GM18909 (cell line): Measurements from ENCODE around the gene SYTL1.
"Not testable (repeated sequence)": the region's sequence is repeated elsewhere in the genome, so short reads cannot be mapped to it uniquely, and the experiment has no call there.

Experiments
- ATAC-seq: cut with Tn5 transposase; IDR thresholded peaks from one replicate; pipeline ENCODE4 v1.9.1; 2021; ENCODE audit warnings: mild to moderate bottlenecking; ENCODE audit not compliant: unreplicated experiment, poor library complexity

Gene SYTL1

DNA sequence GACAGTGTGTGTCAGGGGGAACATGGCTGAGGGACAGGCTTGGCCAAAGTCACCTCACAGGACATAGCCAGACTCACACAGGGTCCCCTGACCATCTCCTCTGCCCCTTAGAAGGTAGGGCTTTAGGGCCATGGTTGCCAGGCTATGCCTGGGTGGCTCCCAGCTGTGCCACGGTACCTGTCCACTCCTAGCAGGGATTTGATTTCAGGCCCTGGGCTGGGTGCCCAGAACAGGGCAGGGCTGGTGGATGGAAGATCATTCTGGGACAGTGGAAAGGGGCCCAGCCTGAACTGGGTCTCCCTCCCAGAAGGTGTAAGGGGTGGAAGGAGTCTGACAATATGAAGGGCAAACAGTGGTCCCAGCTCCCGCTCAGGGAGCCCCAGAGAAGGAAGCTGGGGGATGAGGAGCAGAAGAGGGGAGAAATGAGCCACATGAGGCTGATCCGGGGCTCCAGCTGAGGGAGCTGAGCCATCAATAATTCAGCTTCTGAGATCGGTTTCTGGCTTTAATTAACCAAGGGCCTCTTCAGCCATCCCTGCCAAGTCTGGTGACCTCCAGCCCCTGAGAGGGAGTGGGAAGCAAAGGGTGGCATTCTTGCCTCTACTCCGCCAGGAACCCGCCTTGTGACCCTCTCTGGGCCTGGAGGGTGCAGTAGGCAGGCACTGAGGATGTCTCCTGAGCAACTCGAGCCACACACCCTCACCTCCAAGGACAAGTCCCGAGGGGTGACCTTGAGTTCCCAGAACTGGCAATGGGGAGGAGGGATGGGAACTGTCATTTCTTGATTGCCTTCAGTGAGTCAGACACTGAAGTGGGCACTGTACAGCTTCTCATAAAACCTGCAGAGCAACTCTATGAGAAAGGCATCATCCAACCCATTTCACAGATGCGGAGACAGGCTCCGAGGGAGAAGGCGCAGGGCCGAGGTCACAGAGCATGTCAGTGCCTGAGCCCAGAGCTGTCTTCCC lies 39.2 kb downstream of the SYTL1 start:
- ATAC-seq = no peak

DNA sequence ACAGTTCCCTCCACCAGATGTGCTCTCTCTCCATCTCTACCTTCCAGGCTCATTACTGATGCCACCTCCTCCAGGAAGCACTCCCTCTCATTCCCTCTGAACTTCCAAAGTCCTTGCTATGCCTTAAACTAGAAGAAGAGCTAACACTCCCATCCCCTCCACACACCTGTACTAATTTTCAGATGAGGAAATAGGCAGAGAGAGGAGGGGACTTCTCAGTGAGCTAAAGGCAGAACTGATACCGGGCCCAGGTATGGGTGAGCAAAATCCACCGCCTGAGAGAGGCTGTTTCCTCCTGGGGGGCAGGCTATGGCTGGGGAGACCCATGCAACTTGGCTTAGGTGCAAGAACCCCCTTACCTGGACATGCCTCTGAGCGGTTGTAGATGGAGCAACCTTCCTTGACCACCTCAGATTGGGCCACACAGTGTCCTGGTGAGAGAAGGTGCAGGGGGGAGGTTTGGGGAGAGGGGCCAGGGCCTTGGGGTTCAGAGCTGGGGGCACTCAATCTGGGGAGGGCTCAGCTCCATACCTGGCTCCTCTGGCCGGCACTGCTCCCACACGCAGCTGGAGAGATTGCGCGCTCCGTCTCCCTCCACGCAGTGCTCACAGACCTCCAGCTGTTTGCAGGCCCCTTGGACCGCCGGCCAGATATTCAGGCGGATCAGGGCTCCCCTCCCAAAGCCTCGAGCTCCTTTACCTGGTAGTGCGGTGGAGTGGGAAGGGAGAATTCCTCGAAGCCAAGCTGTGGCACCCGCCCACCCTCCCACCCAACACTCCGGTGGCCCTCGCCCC lies 40.3 kb downstream of the SYTL1 start:
- ATAC-seq = no peak

DNA sequence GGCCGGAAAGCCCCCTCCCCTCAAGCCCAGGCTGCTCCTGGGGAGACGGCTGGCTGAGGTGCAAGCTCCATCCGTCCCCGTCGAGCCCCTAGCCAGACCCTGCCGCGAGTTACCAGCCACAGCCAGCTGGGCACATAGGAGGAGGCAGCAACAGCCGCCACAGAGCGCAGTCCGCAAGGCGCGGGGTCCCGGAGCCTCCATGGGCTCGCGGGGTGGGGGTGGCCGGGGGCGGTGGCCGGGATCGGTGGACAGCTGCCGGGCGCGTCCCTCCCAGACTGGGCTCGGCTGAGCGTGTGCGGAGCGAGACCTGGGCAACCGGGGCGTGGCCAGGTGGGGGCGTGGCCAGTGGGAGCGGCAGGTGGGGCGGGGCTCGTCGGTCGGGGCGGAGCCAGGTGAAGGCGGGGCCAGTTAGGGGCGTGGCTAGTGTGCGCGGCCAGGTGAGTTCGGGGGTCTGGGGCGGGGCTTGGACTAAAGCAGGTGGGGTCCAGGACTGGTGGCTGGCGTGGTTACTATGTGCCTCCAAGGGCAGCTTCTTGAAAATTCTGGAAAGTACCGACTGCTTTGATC lies 41.3 kb downstream of the SYTL1 start, which contains the start of gene CD164L2:
TSS of gene CD164L2 (minus strand) at position 295 of the 567 bp plus-strand sequence. CDS start at position 201, 94 bp downstream.
- ATAC-seq = no peak

DNA sequence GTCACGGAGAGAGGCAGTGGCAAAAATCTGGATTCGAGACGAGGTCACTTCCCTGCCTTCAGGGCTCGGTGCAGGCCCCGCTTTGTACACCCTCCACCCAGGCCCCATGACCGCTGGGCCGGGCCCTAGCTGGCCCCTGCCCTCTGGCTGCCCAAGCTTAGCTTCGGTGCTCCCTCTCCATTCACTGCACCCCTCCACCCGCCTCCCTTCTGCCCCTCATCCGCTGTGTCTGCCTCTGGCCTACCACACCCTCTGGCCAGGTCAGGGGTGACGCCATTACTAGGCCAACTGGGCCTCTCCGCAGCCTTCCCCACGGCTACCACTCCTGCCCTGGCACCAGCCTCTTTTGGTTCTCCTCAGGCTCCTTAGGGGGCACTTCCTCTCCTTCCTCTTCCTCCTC lies 41.8 kb downstream of the SYTL1 start:
- no peak for ATAC-seq

DNA sequence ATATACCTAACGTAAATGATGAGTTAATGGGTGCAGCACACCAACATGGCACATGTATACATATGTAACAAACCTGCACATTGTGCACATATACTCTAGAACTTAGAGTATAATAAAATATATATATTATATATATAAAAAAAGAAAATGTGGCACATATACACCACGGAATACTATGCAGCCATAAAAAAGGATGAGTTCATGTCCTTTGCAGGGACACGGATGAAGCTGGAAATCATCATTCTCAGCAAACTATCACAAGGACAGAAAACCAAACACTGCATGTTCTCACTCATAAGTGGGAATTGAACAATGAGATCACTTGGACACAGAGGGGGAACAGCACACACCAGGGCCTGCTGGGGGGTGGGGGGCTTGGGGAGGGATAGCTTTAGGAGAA lies 43.0 kb downstream of the SYTL1 start:
- not testable (repeated sequence) for ATAC-seq

DNA sequence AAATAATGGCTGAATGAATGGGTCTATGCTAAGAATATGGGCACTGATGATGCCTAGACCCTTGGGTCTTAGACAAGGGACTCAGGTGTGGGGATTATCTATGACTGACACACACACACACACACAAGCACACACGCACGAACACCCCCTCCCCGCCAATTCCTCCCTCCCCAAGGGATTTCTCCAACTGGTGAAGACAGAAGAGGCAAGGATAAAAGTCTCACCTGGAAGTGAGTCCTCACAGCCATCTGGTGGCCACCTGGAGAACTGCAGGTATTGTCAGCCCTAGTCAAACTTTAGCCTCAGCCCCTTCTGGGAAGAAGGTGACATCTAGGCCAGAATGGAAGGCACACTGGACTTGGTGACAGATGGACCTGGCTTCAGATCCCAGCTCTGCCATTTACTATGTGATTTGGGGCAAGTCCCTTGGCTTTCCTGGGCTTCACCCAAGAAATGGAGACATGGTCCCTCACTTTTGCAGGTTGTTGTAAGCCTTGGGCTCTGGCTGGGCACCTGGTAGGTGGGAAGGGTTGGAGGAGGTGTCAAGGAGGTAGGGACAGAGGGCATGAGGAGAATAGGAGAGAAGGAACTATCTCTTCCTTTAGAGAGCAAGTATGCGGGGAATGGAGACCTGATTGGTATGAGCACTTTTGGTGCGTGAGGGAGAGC lies 46.6 kb downstream of the SYTL1 start:
- no peak for ATAC-seq

DNA sequence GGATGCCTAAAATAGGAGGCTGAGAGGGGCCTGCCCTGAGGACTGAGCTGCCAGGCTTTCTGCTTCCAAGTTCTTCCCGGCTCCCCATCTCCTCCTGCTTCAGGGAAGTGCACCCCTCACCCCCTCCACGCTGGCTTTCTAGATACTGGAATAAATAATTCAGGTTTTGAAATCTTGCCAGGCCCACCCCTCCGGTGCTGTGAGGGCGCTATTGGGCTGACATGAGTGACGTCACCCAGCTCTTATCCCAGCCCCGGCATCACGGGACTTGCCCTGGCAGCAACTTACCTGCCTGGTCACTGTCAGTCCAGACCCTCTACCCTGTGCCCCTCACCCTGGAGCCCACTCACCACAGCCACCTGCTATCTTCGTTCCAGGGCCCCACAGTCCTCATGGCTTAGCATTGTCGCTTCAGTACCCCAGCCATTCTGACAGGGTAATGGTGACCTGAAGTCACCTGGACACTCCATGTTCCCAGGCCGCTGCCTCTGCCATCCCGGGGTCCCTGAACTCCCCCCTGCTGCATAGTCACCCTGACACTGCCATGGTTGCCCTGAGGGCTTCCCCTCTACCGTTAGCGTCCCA lies 49.8 kb downstream of the SYTL1 start:
- ATAC-seq = no peak

DNA sequence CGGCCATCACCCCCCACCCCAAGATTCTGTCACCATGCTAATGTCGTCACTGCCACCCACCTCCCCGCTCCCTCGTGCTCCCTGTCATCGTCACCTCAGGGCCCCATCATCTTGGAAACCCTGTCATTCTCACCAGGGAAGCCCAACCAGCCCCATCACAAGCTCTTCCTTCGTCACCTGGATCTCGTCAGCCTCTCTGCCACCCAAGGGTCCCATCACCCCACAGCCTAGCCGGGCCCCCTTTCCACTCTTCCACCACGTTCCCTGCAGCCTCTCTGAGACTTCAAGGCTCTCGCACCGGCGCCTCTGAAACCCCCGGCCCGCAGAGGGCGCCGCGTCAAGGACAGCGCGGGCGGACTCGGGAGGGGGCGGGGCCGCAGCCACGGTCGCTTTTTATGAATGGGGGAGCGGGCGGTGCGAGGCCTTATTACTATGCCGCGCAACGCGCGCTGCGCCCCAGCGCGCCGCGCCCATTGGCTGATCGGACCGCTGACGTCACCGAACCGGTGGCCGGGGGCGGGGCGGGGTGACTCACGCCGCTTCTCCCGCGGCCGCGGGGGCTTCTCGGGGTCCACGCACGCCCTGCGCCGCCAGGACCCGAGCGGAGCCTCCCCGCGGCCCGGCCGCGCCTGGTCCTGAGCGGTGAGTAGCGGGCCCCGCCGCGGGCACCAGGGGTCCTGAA lies 50.4 kb downstream of the SYTL1 start, which contains the start of gene GPR3:
TSS of gene GPR3 (plus strand) at position 527 of the 682 bp plus-strand sequence. CDS start 1,177 bp downstream, outside the sequence.
- ATAC-seq = peak; percentile 76

DNA sequence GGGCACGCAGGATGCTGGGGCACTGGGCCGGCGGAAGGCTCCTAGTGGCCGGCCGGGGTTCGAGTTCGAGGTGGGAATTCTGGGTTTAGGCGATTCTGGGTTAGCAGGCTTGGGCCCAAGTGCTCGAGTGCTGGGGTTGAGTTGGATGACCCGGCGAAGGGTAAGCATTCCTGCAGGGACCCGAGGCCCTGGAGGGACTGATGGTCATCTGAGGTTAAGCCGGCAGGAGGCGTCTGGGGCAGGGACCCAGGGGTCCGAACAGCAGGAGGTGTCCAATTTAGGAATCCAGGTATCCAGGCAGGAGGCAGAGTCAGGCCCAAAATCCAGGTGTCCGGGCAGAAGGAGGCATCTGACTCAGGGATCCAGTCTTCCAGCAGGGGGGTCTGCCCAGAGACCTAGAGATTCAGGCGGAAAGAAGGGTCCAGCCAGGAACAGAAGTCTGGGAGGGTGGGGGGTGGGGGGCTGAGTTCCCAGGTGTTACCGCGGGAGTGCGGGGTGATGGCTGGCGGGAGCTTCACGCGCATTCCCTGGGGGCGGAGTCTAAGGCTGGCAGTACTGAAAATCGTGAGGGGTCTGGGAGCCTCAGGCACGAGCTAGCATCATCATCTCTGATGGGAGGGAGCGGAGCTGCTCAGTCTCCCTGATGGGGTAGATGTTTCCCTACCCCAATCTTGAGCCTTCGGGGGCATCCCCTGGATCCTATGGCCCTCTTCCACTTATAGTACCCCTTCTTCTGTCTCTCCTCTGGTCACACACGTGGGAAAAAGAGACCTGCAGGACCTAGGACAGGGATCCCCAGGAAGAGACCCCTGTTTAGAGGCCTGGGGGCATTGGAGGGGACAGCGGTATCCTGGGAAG lies 51.2 kb downstream of the SYTL1 start:
- no peak for ATAC-seq

DNA sequence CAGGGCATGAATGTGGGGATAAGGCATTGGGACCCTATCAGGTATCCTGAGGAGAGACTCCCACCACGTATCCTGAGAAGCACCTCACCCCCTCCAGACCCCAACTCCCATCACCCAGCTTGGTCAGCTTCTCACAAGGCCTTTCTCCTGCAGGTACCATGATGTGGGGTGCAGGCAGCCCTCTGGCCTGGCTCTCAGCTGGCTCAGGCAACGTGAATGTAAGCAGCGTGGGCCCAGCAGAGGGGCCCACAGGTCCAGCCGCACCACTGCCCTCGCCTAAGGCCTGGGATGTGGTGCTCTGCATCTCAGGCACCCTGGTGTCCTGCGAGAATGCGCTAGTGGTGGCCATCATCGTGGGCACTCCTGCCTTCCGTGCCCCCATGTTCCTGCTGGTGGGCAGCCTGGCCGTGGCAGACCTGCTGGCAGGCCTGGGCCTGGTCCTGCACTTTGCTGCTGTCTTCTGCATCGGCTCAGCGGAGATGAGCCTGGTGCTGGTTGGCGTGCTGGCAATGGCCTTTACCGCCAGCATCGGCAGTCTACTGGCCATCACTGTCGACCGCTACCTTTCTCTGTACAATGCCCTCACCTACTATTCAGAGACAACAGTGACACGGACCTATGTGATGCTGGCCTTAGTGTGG lies 51.9 kb downstream of the SYTL1 start:
- no peak for ATAC-seq

DNA sequence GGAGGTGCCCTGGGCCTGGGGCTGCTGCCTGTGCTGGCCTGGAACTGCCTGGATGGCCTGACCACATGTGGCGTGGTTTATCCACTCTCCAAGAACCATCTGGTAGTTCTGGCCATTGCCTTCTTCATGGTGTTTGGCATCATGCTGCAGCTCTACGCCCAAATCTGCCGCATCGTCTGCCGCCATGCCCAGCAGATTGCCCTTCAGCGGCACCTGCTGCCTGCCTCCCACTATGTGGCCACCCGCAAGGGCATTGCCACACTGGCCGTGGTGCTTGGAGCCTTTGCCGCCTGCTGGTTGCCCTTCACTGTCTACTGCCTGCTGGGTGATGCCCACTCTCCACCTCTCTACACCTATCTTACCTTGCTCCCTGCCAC lies 52.4 kb downstream of the SYTL1 start:
- ATAC-seq = no peak

DNA sequence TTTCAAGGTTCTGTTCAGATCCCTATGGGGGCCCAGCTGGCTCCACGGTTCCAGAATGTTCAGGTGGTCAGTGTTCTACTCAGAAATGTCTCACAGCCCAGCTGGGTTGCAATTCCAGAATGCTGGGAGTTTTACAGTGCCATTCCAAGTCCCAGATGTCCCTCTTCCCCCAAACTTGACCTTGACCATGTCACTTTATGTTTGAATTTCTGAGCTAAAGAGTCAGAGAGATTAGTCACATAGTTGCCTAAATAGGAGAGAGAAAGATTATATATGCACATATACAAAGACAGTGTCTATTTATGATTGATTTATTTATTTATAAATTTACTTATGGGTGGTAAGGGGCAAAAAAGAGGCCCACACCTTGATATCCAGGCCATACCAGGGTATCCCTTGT lies 53.1 kb downstream of the SYTL1 start:
- ATAC-seq = no peak

DNA sequence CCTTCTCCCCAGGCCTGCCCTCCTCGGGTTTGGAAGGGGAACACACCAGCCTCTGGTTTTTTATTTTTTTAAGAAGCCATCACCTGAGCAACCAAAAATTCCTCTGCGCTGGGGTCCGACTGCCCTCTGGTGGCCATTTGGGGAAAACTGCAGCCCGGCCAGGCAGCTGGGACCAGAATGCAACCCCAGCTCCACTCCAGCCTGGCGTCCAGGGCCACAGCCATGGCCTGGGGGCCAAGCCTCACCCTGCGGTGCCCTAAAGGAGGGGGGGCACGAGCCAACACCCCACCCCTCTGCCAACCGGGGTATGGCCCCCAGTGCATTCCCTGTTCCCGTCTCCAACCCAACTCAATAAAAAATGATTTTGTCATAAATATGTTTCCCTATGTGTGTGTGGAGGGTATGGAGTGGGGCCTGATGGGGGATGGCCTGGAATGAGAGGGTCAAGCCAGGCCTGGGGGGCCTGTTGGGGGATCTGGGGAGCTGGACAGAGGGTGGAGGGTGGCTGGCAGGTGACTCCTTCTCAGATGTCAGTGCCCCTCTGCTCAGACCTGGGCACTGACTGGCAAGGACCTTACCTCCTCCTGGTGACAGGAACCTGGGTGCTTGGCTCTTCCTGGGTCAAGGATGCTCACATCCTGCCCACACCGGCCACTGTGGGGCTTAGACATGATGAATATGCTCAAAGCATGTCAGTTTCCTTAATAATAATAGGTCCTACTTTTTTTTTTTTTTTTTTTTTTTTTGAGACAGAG lies 53.8 kb downstream of the SYTL1 start:
- peak; percentile 34 for ATAC-seq

DNA sequence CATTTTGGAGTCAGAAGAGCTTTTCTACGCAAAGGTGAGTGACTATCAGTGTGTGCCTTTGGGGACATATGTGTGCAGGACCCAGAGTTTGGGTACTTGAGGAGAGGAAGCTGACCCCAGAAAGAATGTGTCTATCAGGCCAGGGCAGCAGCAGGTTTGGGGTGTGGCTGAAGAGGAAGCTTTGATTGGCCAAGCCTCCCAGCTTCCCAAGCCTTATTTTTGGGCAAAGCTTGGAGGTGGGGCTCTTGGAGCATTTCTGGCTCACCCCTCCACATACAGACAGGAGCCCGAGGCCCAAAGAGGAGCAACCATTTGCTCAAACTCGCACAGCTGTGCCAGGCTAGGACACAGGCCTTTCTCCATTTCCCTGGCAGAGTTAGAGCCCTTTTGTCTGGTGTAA lies 55.3 kb downstream of the SYTL1 start:
- ATAC-seq = no peak

DNA sequence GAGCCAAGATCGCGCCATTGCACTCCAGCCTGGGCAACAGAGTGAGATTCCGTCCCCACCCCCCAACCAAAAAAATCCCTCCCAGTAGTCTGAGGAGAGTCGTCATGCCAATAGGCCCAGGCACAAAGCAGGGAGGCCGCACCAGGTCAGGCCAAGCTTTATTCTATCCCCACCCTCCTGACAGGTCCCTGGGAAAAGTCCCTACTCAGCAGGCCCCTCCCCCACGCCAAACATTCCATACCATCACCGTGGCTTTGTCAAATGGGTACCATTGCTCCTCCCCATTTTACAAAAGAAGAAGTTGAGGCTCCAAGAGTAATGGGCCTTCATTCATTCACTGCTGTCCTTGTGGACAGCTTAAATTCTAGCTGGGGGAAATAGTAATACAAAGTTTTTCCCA lies 55.9 kb downstream of the SYTL1 start:
- no peak for ATAC-seq

DNA sequence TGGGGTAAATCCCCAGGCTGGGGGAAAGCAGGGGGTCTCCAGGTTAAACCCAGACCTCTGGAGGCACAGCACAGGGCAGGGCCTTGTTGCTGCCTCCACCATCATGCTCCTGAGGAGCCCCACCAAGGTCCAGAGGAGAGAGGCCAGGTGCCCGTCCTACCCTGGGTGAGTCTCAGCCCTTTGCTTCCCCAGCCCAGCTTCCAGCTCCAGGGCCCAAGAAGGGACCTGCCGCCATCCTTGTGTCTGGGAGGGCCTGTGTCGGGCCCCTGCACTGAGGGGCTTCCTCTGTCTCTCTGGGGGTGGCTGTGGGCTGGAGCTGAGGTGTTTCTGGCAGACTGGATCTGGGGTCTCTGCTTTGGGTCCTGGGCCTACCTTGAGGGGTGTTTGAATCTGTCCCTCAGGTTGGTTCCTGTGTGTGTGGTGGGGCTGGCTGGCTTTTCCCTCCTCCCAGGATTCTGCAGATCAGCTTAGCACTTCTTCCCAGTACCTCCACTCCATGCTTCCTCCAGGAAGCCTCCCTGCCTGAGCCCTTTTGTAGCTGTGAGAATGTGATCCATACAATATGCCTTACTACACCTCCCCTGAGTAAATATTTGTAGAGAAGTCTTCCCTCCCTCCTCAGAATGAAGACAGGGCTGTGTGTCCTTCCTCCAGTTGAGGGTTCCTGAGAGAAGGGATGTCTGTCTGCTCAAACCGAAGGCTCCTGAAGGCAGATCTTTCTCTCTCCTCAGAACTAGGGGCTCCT lies 56.8 kb downstream of the SYTL1 start:
- no peak for ATAC-seq
